GM12873 (cell line): Measurements from ENCODE around the gene HS2ST1.

Experiments used
- CTCF ChIP-seq: IDR thresholded peaks from 2 replicates; pipeline ENCODE4 v1.5.1; 2012; ENCODE audit warnings: low read depth, mild to moderate bottlenecking, moderate library complexity, low read length, control low read depth; ENCODE audit not compliant: insufficient read depth; ENCODE audit errors: missing control alignments

The HS2ST1 gene

GRCh38 chr1:87159378-87159915 lies 245.0 kb downstream of the HS2ST1 start:
- no peak for TF ChIP-seq CTCF
